Measurements from ENCODE around the gene C1orf115. TPM values are rescaled to one million over a fixed set of nuclear protein-coding genes. Genes with fewer than 3 reads are reported as not detected.

C1orf115 gene
- total and polyA plus RNA-seq, 9 of the 15 experiments (the other 6 are each of a cell fraction or from before 2014, with no cell fraction given) = not detected

DNA sequence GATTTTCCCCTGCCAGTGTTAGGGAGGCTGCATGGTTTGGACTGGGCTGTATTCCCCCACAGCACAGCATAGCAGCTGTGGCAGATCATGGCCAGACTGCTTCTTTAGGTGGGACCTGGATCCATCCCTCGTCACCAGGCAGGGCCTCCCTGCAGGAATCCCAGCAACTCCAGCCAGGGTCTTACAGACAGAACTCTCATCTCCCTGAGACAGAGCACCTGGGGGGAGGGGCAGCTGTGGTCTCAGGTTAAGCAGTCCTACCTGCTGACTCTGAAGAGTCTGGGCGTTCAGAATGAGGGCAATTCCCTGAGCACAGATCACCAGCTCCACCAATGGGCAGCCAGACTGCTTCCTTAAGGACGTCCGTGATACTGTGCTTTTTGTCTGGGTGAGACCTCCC, 47.9 kb upstream of the C1orf115 start:
- Histone ChIP-seq H3K4me2 (ENCODE audit: insufficient read depth, low read length) (no peak overlapping the region), H3K4me1 (replicated peaks in 1 of 2; ENCODE audit: control insufficient read depth in 2 of 2, insufficient read depth in 2 of 2, low read length in 2 of 2) (no peaks in the 10 kb centered on the region), H3K27ac (ENCODE audit: extremely low read depth, low read depth, low read length) (no peak overlapping the region), H3K9ac (ENCODE audit: insufficient read depth in 1 of 2, low read depth in 2 of 2, low read length in 2 of 2) (no peak overlapping the region), H3K9me1 (ENCODE audit: control insufficient read depth, insufficient read depth, low read length) (no peaks in the 10 kb centered on the region), H3K27me3 (ENCODE audit: control insufficient read depth in 2 of 2, insufficient read depth in 2 of 2, low read length in 2 of 2) (no peaks in the 10 kb centered on the region; a peak in 1 of 5 replicates), H3K79me2 (ENCODE audit: control insufficient read depth, insufficient read depth, low read length) (no peaks in the 10 kb centered on the region), H4K20me1 (replicated peaks; ENCODE audit: control insufficient read depth, insufficient read depth, low read length) (no peaks in the 10 kb centered on the region), H3K9me3 (replicated peaks; ENCODE audit: control insufficient read depth, insufficient read depth, low read depth, low read length) (no peaks in the 10 kb centered on the region), H3K36me3 (ENCODE audit: control insufficient read depth, insufficient read depth, low read length) (no peaks in the 10 kb centered on the region), H3K4me3 (no peak overlapping the region), H2AFZ (ENCODE audit: low read depth, low read length) (no peak overlapping the region)
- ChIA-PET POLR2A (no interaction called here), CTCF (ENCODE audit: low intra/inter-chr PET ratio) (no interaction called here)
- in situ Hi-C loops (cut with MboI) (no loop called here), intact Hi-C loops (cut with micrococcal nuclease) (no loop called here)
- ATAC-seq (no peak), DNase-seq (ENCODE audit: extremely low read depth in 1 of 4, low spot score in 3 of 4) (no peak), FAIRE-seq (no peak)
- TF ChIP-seq, protein P1, sequence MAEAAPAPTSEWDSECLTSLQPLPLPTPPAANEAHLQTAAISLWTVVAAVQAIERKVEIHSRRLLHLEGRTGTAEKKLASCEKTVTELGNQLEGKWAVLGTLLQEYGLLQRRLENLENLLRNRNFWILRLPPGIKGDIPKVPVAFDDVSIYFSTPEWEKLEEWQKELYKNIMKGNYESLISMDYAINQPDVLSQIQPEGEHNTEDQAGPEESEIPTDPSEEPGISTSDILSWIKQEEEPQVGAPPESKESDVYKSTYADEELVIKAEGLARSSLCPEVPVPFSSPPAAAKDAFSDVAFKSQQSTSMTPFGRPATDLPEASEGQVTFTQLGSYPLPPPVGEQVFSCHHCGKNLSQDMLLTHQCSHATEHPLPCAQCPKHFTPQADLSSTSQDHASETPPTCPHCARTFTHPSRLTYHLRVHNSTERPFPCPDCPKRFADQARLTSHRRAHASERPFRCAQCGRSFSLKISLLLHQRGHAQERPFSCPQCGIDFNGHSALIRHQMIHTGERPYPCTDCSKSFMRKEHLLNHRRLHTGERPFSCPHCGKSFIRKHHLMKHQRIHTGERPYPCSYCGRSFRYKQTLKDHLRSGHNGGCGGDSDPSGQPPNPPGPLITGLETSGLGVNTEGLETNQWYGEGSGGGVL (CRISPR knock-in tag; IDR thresholded peaks at IDR 0.05) = no peak
- TF ChIP-seq NCOA4 (IDR thresholded peaks at IDR 0.05; ENCODE audit: partially characterized antibody) = no peak
- TF ChIP-seq HDAC6 (IDR thresholded peaks at IDR 0.05; ENCODE audit: low read depth, low read length) = no peak
- no peak for TF ChIP-seq GABPB2 (CRISPR knock-in tag; conservative IDR thresholded peaks at IDR 0.05)
- no peak for TF ChIP-seq SNIP1 (IDR thresholded peaks at IDR 0.05; ENCODE audit: low read depth)
- no peak for TF ChIP-seq ZNF354B (CRISPR knock-in tag; IDR thresholded peaks at IDR 0.05)
- no peak for TF ChIP-seq HNRNPLL (IDR thresholded peaks at IDR 0.05; ENCODE audit: low read depth, low read length, poor library complexity, severe bottlenecking)
- no peak for TF ChIP-seq TEAD1 (CRISPR knock-in tag; IDR thresholded peaks at IDR 0.05)
- no peak for TF ChIP-seq DMBX1 (CRISPR knock-in tag; IDR thresholded peaks at IDR 0.05; ENCODE audit: borderline replicate concordance)
- TF ChIP-seq EHMT2 (IDR thresholded peaks at IDR 0.05) = no peak
- TF ChIP-seq HMG20A (CRISPR knock-in tag; conservative IDR thresholded peaks at IDR 0.05) = no peak
- TF ChIP-seq STAT5B (CRISPR knock-in tag; IDR thresholded peaks at IDR 0.05) = no peak
- TF ChIP-seq ZNF408 (CRISPR knock-in tag; IDR thresholded peaks at IDR 0.05; ENCODE audit: low read depth) = no peak
- TF ChIP-seq FUS (optimal IDR thresholded peaks at IDR 0.05; ENCODE audit: low read depth, low read length) = no peak
- TF ChIP-seq, protein P2, sequence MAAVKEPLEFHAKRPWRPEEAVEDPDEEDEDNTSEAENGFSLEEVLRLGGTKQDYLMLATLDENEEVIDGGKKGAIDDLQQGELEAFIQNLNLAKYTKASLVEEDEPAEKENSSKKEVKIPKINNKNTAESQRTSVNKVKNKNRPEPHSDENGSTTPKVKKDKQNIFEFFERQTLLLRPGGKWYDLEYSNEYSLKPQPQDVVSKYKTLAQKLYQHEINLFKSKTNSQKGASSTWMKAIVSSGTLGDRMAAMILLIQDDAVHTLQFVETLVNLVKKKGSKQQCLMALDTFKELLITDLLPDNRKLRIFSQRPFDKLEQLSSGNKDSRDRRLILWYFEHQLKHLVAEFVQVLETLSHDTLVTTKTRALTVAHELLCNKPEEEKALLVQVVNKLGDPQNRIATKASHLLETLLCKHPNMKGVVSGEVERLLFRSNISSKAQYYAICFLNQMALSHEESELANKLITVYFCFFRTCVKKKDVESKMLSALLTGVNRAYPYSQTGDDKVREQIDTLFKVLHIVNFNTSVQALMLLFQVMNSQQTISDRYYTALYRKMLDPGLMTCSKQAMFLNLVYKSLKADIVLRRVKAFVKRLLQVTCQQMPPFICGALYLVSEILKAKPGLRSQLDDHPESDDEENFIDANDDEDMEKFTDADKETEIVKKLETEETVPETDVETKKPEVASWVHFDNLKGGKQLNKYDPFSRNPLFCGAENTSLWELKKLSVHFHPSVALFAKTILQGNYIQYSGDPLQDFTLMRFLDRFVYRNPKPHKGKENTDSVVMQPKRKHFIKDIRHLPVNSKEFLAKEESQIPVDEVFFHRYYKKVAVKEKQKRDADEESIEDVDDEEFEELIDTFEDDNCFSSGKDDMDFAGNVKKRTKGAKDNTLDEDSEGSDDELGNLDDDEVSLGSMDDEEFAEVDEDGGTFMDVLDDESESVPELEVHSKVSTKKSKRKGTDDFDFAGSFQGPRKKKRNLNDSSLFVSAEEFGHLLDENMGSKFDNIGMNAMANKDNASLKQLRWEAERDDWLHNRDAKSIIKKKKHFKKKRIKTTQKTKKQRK (IDR thresholded peaks at IDR 0.05; ENCODE audit: borderline replicate concordance, low read depth, low read length) = no peak
- TF ChIP-seq, protein P3, sequence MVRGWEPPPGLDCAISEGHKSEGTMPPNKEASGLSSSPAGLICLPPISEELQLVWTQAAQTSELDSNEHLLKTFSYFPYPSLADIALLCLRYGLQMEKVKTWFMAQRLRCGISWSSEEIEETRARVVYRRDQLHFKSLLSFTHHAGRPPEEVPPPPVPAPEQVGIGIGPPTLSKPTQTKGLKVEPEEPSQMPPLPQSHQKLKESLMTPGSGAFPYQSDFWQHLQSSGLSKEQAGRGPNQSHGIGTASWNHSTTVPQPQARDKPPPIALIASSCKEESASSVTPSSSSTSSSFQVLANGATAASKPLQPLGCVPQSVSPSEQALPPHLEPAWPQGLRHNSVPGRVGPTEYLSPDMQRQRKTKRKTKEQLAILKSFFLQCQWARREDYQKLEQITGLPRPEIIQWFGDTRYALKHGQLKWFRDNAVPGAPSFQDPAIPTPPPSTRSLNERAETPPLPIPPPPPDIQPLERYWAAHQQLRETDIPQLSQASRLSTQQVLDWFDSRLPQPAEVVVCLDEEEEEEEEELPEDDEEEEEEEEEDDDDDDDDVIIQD (CRISPR knock-in tag; IDR thresholded peaks at IDR 0.05) = no peak
- TF ChIP-seq ZC3H11A (IDR thresholded peaks at IDR 0.05; ENCODE audit: low read depth, low read length) = no peak
- TF ChIP-seq ZNF586 (CRISPR knock-in tag; conservative IDR thresholded peaks at IDR 0.05) = no peak
- no peak for TF ChIP-seq TAF15 (IDR thresholded peaks at IDR 0.05; ENCODE audit: low read depth, low read length)
- WGBS (ENCODE audit: insufficient coverage, low coverage, missing lambda C conversion rate) = 0% methylated on average over 4 of the region's 4 CpGs
- no TSS peak for BruUV-seq (replicated peaks)
